Left lobe of liver (tissue), 2 donors: ENCODE data around the gene SS18L1. TPM values are rescaled to one million over a fixed set of nuclear protein-coding genes. Genes with fewer than 3 reads are reported as not detected.
"Not testable (repeated sequence)": the region's sequence is repeated elsewhere in the genome, so short reads cannot be mapped to it uniquely, and the experiment has no call there.

Experiments used
- ATAC-seq: fragments of 200-7000 bp; cut with Tn5 transposase; one replicate; pipeline ENCODE4 v1.9.1; 2020; ENCODE audit warnings: mild to moderate bottlenecking, moderate library complexity
- DNase-seq: peaks from one replicate; pipeline ENCODE4 v3.0.0-alpha.2; 2020; ENCODE audit warnings: low spot score
- total RNA-seq: library from RNA; stranded (reverse); gene quantifications from one replicate; pipeline ENCODE4 v1.2.1, GENCODE V29; 2021
- donor health status: DM: no; HTN: no; CAD: no; lungs with moderate emphysema.
- donor health status: DM: no; HTN: yes; CAD: no.

SS18L1 gene
- total RNA-seq, 1 donor from 2014 or later, result 33.4 TPM

- DNase-seq, result no peak
- ATAC-seq, result peak; percentile 43
Measured at GRCh38 chr20:62136283-62137091, 7.1 kb upstream of the SS18L1 start.

GRCh38 chr20:62137092-62137384, 6.5 kb upstream of the SS18L1 start:
- no peak for ATAC-seq
- DNase-seq, result no peak

GRCh38 chr20:62137478-62138203, 5.9 kb upstream of the SS18L1 start:
- no peak for DNase-seq
- ATAC-seq, result no peak

GRCh38 chr20:62138204-62138543, 5.4 kb upstream of the SS18L1 start:
- DNase-seq, result no peak
- ATAC-seq, result no peak

GRCh38 chr20:62138912-62139311, 4.7 kb upstream of the SS18L1 start:
- DNase-seq, result no peak
- no peak for ATAC-seq

GRCh38 chr20:62139636-62140035, 3.9 kb upstream of the SS18L1 start:
- ATAC-seq (no peak), DNase-seq (no peak)

- ATAC-seq (no peak), DNase-seq (no peak)
Measured at GRCh38 chr20:62141043-62141396, 2.5 kb upstream of the SS18L1 start.

GRCh38 chr20:62141397-62142251, 1.9 kb upstream of the SS18L1 start:
- ATAC-seq (peak; percentile 5), DNase-seq (no peak)

GRCh38 chr20:62142252-62143080, 1.1 kb upstream of the SS18L1 start:
- no peak for DNase-seq

GRCh38 chr20:62143957-62144825, 622 bp downstream of the SS18L1 start:
- DNase-seq (peak; percentile 73), ATAC-seq (peak; percentile 32)

More at GRCh38 chr20:62142252-62143080, 1.1 kb upstream of the SS18L1 start:
- ATAC-seq, result no peak

GRCh38 chr20:62145688-62146018, 2.1 kb downstream of the SS18L1 start:
- no peak for DNase-seq
- no peak for ATAC-seq

GRCh38 chr20:62146019-62146755, 2.6 kb downstream of the SS18L1 start:
- DNase-seq, result peak; percentile 86

GRCh38 chr20:62147125-62147524, 3.6 kb downstream of the SS18L1 start:
- DNase-seq (no peak), ATAC-seq (no peak)

More at GRCh38 chr20:62146019-62146755, 2.6 kb downstream of the SS18L1 start:
- ATAC-seq, result peak; percentile 46

- ATAC-seq (no peak), DNase-seq (no peak)
Measured at GRCh38 chr20:62147528-62147927, 4.0 kb downstream of the SS18L1 start.

- DNase-seq, ATAC-seq: not testable (repeated sequence)
Measured at GRCh38 chr20:62148383-62148782, 4.8 kb downstream of the SS18L1 start.

- DNase-seq, result no peak
- ATAC-seq, result peak; percentile 15
Measured at GRCh38 chr20:62148908-62149314, 5.3 kb downstream of the SS18L1 start.

- ATAC-seq (peak; percentile 18), DNase-seq (no peak)
Measured at GRCh38 chr20:62149532-62150309, 6.2 kb downstream of the SS18L1 start.

- DNase-seq (no peak), ATAC-seq (no peak)
Measured at GRCh38 chr20:62150310-62150575, 6.7 kb downstream of the SS18L1 start.

GRCh38 chr20:62151225-62151624, 7.7 kb downstream of the SS18L1 start:
- no peak for DNase-seq
- ATAC-seq, result no peak
